ENCODE results near the gene GRAP2. TPM values are rescaled to one million over a fixed set of nuclear protein-coding genes. Genes with fewer than 3 reads are reported as not detected.
"Not testable (repeated sequence)": the region's sequence is repeated elsewhere in the genome, so short reads cannot be mapped to it uniquely, and the experiment has no call there.

Gene GRAP2
- total RNA-seq, result 100 to 1,000 TPM; 137 to 138 TPM

- H3K4me1 Mint-ChIP-seq, result peaks cover 21% of the 10 kb centered on the region
- peak within 1 kb of the TSS; percentile 99 for H3K4me3 Mint-ChIP-seq
- no peaks in the 10 kb centered on the region for H3K9me3 Mint-ChIP-seq
- ChIA-PET CTCF (no interaction called here), POLR2A (no interaction called here)
- DNase-seq, result peak; percentile 89
- peak within 1 kb of the TSS; percentile 98 for H3K27ac Mint-ChIP-seq
- no peaks in the 10 kb centered on the region for H3K27me3 Mint-ChIP-seq
- peaks cover 38% of the 10 kb centered on the region for H3K36me3 Mint-ChIP-seq (ENCODE audit: low read depth)
Observed at GRCh38 chr22:39900306-39901227, at the start of gene GRAP2. GRAP2 (plus strand) TSS chr22:39901084; CDS start chr22:39947107, 46,023 bp downstream.

GRCh38 chr22:39851606-39852315 is 49.1 kb upstream of the GRAP2 start:
- H3K4me1 Mint-ChIP-seq, result no peaks in the 10 kb centered on the region
- CTCF ChIA-PET, result interaction anchor here (0.5 kb wide), 1 partner anchor 40 kb away, joined by 3 read pairs; no protein-coding TSS in a partner anchor
- DNase-seq, result no peak
- no peak overlapping the region for H3K4me3 Mint-ChIP-seq
- no peaks in the 10 kb centered on the region for H3K36me3 Mint-ChIP-seq (ENCODE audit: low read depth)
- POLR2A ChIA-PET, result no interaction called here
- H3K27me3 Mint-ChIP-seq, result peaks cover 3% of the 10 kb centered on the region
- H3K9me3 Mint-ChIP-seq, result no peaks in the 10 kb centered on the region
- no peak overlapping the region for H3K27ac Mint-ChIP-seq

- CTCF ChIA-PET, result no interaction called here
- POLR2A ChIA-PET, result no interaction called here
- no peak overlapping the region for H3K4me3 Mint-ChIP-seq
Observed at GRCh38 chr22:39852799-39853198, 48.1 kb upstream of the GRAP2 start.

GRCh38 chr22:39856588-39856987 is 44.3 kb upstream of the GRAP2 start:
- Mint-ChIP-seq H3K4me1 (peaks cover 21% of the 10 kb centered on the region), H3K27ac (no peak overlapping the region), H3K36me3 (ENCODE audit: low read depth) (no peaks in the 10 kb centered on the region), H3K27me3 (peaks cover 4% of the 10 kb centered on the region), H3K4me3 (no peak overlapping the region), H3K9me3 (peaks cover 2% of the 10 kb centered on the region)
- DNase-seq, result no peak
- ChIA-PET POLR2A (no interaction called here), CTCF (no interaction called here)

More at GRCh38 chr22:39852799-39853198, 48.1 kb upstream of the GRAP2 start:
- Mint-ChIP-seq H3K27me3 (peaks cover 3% of the 10 kb centered on the region), H3K9me3 (no peaks in the 10 kb centered on the region), H3K27ac (no peak overlapping the region), H3K36me3 (ENCODE audit: low read depth) (no peaks in the 10 kb centered on the region), H3K4me1 (no peaks in the 10 kb centered on the region)
- DNase-seq, result no peak

- ChIA-PET POLR2A (no interaction called here), CTCF (interaction anchor here (1.4 kb wide), 1 partner anchor 12 kb away, joined by 4 read pairs; no protein-coding TSS in a partner anchor)
- no peaks in the 10 kb centered on the region for H3K36me3 Mint-ChIP-seq (ENCODE audit: low read depth)
- no peak overlapping the region for H3K27ac Mint-ChIP-seq
- no peak for DNase-seq
- H3K4me1 Mint-ChIP-seq, result peaks cover 21% of the 10 kb centered on the region
- peaks cover 2% of the 10 kb centered on the region for H3K9me3 Mint-ChIP-seq
- H3K4me3 Mint-ChIP-seq, result no peak overlapping the region
- H3K27me3 Mint-ChIP-seq, result peaks cover 2% of the 10 kb centered on the region
Observed at GRCh38 chr22:39859903-39860588, 40.8 kb upstream of the GRAP2 start.

GRCh38 chr22:39868741-39869140 is 32.1 kb upstream of the GRAP2 start:
- Mint-ChIP-seq H3K27me3 (peaks cover 3% of the 10 kb centered on the region), H3K27ac (peak overlapping the region; percentile 10), H3K4me3 (no peak overlapping the region), H3K9me3 (peaks cover 7% of the 10 kb centered on the region), H3K4me1 (peaks cover 4% of the 10 kb centered on the region), H3K36me3 (ENCODE audit: low read depth) (peaks cover 4% of the 10 kb centered on the region)
- no peak for DNase-seq
- CTCF ChIA-PET, result no interaction called here
- POLR2A ChIA-PET, result no interaction called here

- POLR2A ChIA-PET; H3K4me3 Mint-ChIP-seq; H3K4me1 Mint-ChIP-seq; H3K9me3 Mint-ChIP-seq; H3K27ac Mint-ChIP-seq; DNase-seq; CTCF ChIA-PET; H3K27me3 Mint-ChIP-seq; H3K36me3 Mint-ChIP-seq (ENCODE audit: low read depth): not testable (repeated sequence)
Observed at GRCh38 chr22:39869797-39870196, 31.1 kb upstream of the GRAP2 start.

- Mint-ChIP-seq H3K27me3 (no peaks in the 10 kb centered on the region), H3K9me3 (peaks cover 7% of the 10 kb centered on the region), H3K4me3 (no peak overlapping the region), H3K36me3 (ENCODE audit: low read depth) (peaks cover 4% of the 10 kb centered on the region), H3K4me1 (peaks cover 4% of the 10 kb centered on the region), H3K27ac (no peak overlapping the region)
- POLR2A ChIA-PET, result no interaction called here
- CTCF ChIA-PET, result interaction anchor here (0.7 to 1.4 kb wide), 3 partner anchors 61 to 154 kb away, joined by 3 to 6 read pairs (median 3); no protein-coding TSS in a partner anchor
- no peak for DNase-seq
Observed at GRCh38 chr22:39871008-39871798, 29.7 kb upstream of the GRAP2 start.

GRCh38 chr22:39872548-39872947 is 28.3 kb upstream of the GRAP2 start:
- no peak overlapping the region for H3K4me3 Mint-ChIP-seq
- CTCF ChIA-PET, result interaction anchor here (0.8 kb wide), 1 partner anchor 98 kb away, joined by 4 read pairs; no protein-coding TSS in a partner anchor
- H3K36me3 Mint-ChIP-seq (ENCODE audit: low read depth), result peaks cover 4% of the 10 kb centered on the region
- POLR2A ChIA-PET, result interaction anchor here (0.6 kb wide), 1 partner anchor 305 kb away, joined by 3 read pairs; no protein-coding TSS in a partner anchor
- peaks cover 4% of the 10 kb centered on the region for H3K4me1 Mint-ChIP-seq
- H3K9me3 Mint-ChIP-seq, result peaks cover 4% of the 10 kb centered on the region
- H3K27me3 Mint-ChIP-seq, result no peaks in the 10 kb centered on the region
- H3K27ac Mint-ChIP-seq, result no peak overlapping the region
- no peak for DNase-seq

- no peaks in the 10 kb centered on the region for H3K4me1 Mint-ChIP-seq
- no peaks in the 10 kb centered on the region for H3K27me3 Mint-ChIP-seq
- H3K27ac Mint-ChIP-seq, result no peak overlapping the region
- no peak for DNase-seq
- ChIA-PET CTCF (interaction anchor here (0.6 kb wide), 1 partner anchor 872 kb away, joined by 3 read pairs; no protein-coding TSS in a partner anchor), POLR2A (no interaction called here)
- H3K9me3 Mint-ChIP-seq, result peaks cover 3% of the 10 kb centered on the region
- peaks cover 2% of the 10 kb centered on the region for H3K36me3 Mint-ChIP-seq (ENCODE audit: low read depth)
- H3K4me3 Mint-ChIP-seq, result no peak overlapping the region
Observed at GRCh38 chr22:39873965-39874364, 26.9 kb upstream of the GRAP2 start.

- POLR2A ChIA-PET; H3K27ac Mint-ChIP-seq; H3K4me3 Mint-ChIP-seq; H3K27me3 Mint-ChIP-seq; CTCF ChIA-PET; H3K36me3 Mint-ChIP-seq (ENCODE audit: low read depth); H3K9me3 Mint-ChIP-seq; DNase-seq; H3K4me1 Mint-ChIP-seq: not testable (repeated sequence)
Observed at GRCh38 chr22:39875176-39875885, 25.6 kb upstream of the GRAP2 start.

Data from activated CD4-positive, alpha-beta T cell treated with anti-CD3 and anti-CD28 coated beads, Interleukin-2, amount 10 ng/mL, durations not matched to agents 7 days and 5 days (primary cell).